Body of pancreas (tissue), 4 donors: ENCODE measurements around the gene SEMA3D. TPM values are rescaled to one million over a fixed set of nuclear protein-coding genes. Genes with fewer than 3 reads are reported as not detected.

Source experiments
- ATAC-seq: fragments of 150-250 bp; one replicate; pipeline ENCODE4 v1.9.1; 2016
- DNase-seq, 4 donors: peaks; one replicate each; pipeline ENCODE4 v3.0.0-alpha.2; 2019
- H3K27ac ChIP-seq, 4 donors: fragments of 200-600 bp; sonication (generic); 1 replicate in 3 of 4; 2 replicates in 1 of 4; pipeline versions ENCODE4 v1.5.1 to v1.6.1; 2016 to 2019; ENCODE audit warnings: mild to moderate bottlenecking in 1 of 4, mixed read lengths in 1 of 4, moderate library complexity in 1 of 4
- H3K27me3 ChIP-seq, 2 donors: fragments of 200-600 bp; sonication (generic); one replicate each; pipeline ENCODE4 v1.6.0; 2016; ENCODE audit warnings: mild to moderate bottlenecking in 1 of 2
- H3K36me3 ChIP-seq, 2 donors: fragments of 200-600 bp; sonication (generic); replicated peaks in 1 of 2; 2 replicates each; pipeline ENCODE4 v1.5.1; 2016; ENCODE audit warnings: low read depth in 2 of 2; ENCODE audit not compliant: insufficient read depth in 1 of 2
- H3K4me1 ChIP-seq: fragments of 200-600 bp; sonication (generic); one replicate; pipeline ENCODE4 v1.6.0; 2016
- H3K4me3 ChIP-seq, 2 donors: fragments of 200-600 bp; sonication (generic); 1 replicate in 1 of 2; 2 replicates in 1 of 2; pipeline ENCODE4 v1.5.1; 2016 to 2019
- H3K9me3 ChIP-seq, 3 donors: fragments of 200-600 bp; sonication (generic); 1 replicate in 2 of 3; 2 replicates in 1 of 3; pipeline ENCODE4 v1.5.1; 2016
- CTCF ChIP-seq, 7 experiments: fragments of 450-650 bp in 4 of 7; fragments of 200-600 bp in 3 of 7; sonication (generic) in 3 of 7; IDR thresholded peaks; one replicate each; pipeline ENCODE4 v1.5.1; 2016 to 2019; ENCODE audit warnings: antibody characterized with exemption in 7 of 7
- POLR2A ChIP-seq, 3 donors: fragments of 450-650 bp; IDR thresholded peaks; one replicate each; pipeline ENCODE4 v1.6.1; 2016; ENCODE audit warnings: antibody characterized with exemption in 3 of 3, mild to moderate bottlenecking in 2 of 3
- WGBS, 2 donors: methylation state at CpG; one replicate each; pipeline ENCODE4 v1.1.5; 2017; 5-methylcytosine and 5-hydroxymethylcytosine counted together
- intact Hi-C: fragments of 100-400 bp; cut with DNase I; formaldehyde crosslinking; loops from one replicate; pipeline ENCODE4 v1.15.1; 2023
- total RNA-seq, 2 donors: library from RNA; depleted of rRNA; stranded (reverse); fragments of >200 nt; gene quantifications; one replicate each; pipeline ENCODE4 v1.1.0, GENCODE V29; 2016

The SEMA3D gene
- total RNA-seq, 2 donors from 2014 or later: 0.66 to 1.3 TPM

DNA sequence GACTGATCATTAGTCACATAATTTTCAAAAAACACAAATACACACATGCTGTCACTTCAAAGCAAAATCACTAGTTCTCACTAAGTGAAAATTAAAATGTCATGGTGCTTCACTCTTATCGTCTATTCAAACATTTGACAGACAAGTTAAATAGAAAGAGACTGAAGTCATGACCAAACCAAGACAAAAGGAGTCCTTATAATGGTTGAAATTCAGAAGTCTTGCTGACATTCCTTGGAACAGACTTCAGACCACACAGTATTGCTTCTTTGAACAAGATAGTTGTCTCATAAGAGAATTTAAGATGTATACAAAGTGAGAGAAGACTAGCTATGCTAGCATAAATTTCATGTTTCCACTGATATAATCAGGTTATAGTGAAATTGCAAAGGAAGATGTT, 119.5 kb downstream of the SEMA3D start:
- Histone ChIP-seq H3K9me3 (no peaks in the 10 kb centered on the region), H3K4me1 (no peaks in the 10 kb centered on the region), H3K27ac (no peak overlapping the region), H3K4me3 (no peak overlapping the region), H3K36me3 (no peaks in the 10 kb centered on the region), H3K27me3 (no peaks in the 10 kb centered on the region)
- TF ChIP-seq POLR2A (IDR thresholded peaks at IDR 0.05) (no peak), CTCF (IDR thresholded peaks at IDR 0.05) (no peak)
- no peak for DNase-seq
- 46 to 50% methylated on average over 1 of the region's 1 CpG for WGBS, 2 donors
- intact Hi-C loops: no loop called here
- ATAC-seq: no peak

- TF ChIP-seq POLR2A (IDR thresholded peaks at IDR 0.05): no peak
- no peak for TF ChIP-seq CTCF (IDR thresholded peaks at IDR 0.05)
- Histone ChIP-seq H3K27me3 (no peaks in the 10 kb centered on the region), H3K9me3 (no peaks in the 10 kb centered on the region), H3K4me1 (no peaks in the 10 kb centered on the region), H3K4me3 (no peak overlapping the region), H3K27ac (no peak overlapping the region), H3K36me3 (no peaks in the 10 kb centered on the region)
- intact Hi-C loops: no loop called here
- ATAC-seq (no peak), DNase-seq (no peak)
These were observed 120.9 kb downstream of the SEMA3D start for GRCh38 chr7:85065888-85066485.

GRCh38 chr7:85065306-85065705, 121.5 kb downstream of the SEMA3D start:
- H3K27ac ChIP-seq: no peak overlapping the region
- no peak overlapping the region for H3K4me3 ChIP-seq
- intact Hi-C loops: no loop called here
- no peak for TF ChIP-seq CTCF (IDR thresholded peaks at IDR 0.05)
- TF ChIP-seq POLR2A (IDR thresholded peaks at IDR 0.05): no peak
- DNase-seq (no peak), ATAC-seq (no peak)
- H3K36me3 ChIP-seq: no peaks in the 10 kb centered on the region
- H3K4me1 ChIP-seq: no peaks in the 10 kb centered on the region
- no peaks in the 10 kb centered on the region for H3K27me3 ChIP-seq
- H3K9me3 ChIP-seq: no peaks in the 10 kb centered on the region
- 63 to 68% methylated on average over 1 of the region's 1 CpG for WGBS, 2 donors

DNA sequence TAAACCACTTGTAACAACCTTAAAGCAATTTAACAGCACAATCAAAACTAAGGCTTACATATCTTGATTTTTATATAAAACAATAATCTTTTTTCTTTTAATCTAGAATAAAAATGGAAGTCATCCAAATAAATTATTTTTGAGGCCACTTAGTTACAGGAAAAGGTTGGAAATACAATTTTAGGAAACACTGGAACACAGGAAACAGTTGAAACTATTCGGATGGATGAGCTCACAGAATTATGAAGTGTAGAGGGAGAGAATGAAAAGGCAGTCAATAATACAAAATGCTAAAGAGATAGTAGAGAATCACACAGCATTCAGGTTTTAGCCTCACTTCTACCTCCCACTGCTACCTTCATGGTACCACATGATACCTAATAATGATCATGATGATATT, 124.2 kb downstream of the SEMA3D start:
- no peak for DNase-seq
- no peak for ATAC-seq
- 71% methylated on average over 1 of the region's 1 CpG for WGBS, 2 donors
- H3K9me3 ChIP-seq: no peaks in the 10 kb centered on the region
- H3K27me3 ChIP-seq: no peaks in the 10 kb centered on the region
- intact Hi-C loops: no loop called here
- TF ChIP-seq POLR2A (IDR thresholded peaks at IDR 0.05) (no peak), CTCF (IDR thresholded peaks at IDR 0.05) (no peak)
- H3K4me1 ChIP-seq: no peaks in the 10 kb centered on the region
- no peak overlapping the region for H3K27ac ChIP-seq
- H3K4me3 ChIP-seq: no peak overlapping the region
- H3K36me3 ChIP-seq: no peaks in the 10 kb centered on the region

DNA sequence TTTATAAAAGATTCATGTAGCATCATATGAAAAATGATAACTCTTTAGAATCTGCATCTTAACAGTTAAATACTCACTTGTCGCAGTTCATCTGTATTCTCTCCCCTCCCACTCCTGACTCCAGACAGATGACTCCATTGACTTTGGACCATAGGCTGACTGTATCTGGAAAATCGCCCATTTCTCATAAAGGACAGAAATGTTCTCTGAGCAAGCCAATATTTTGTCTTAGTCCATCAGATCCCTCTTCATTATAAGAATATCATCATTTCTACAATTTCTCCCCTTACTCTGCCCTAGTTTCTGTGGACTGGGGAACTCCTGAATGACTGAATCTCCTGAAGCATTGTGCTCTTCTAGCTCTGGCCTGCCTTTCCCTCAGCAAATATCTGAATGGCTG, 125.4 kb downstream of the SEMA3D start:
- no peaks in the 10 kb centered on the region for H3K36me3 ChIP-seq
- H3K4me3 ChIP-seq: no peak overlapping the region
- intact Hi-C loops: no loop called here
- TF ChIP-seq CTCF (IDR thresholded peaks at IDR 0.05) (no peak), POLR2A (IDR thresholded peaks at IDR 0.05) (no peak)
- ATAC-seq (no peak), DNase-seq (no peak)
- WGBS, 2 donors: 55 to 61% methylated on average over 2 of the region's 2 CpGs
- H3K4me1 ChIP-seq: no peaks in the 10 kb centered on the region
- H3K9me3 ChIP-seq: no peaks in the 10 kb centered on the region
- no peaks in the 10 kb centered on the region for H3K27me3 ChIP-seq
- no peak overlapping the region for H3K27ac ChIP-seq
